Stimulated activated CD4-positive, alpha-beta T cell treated with anti-CD3 and anti-CD28 coated beads, TNF-alpha, amount 100 ng/mL, for 48 hours (primary cell): ENCODE data around the gene MAP2K2.

ENCODE experiments used
- DNase-seq, 3 donors: peaks; one replicate each; pipeline ENCODE4 v3.0.0-alpha.2; 2020; ENCODE audit warnings: low read depth in 3 of 3

Gene MAP2K2

DNA sequence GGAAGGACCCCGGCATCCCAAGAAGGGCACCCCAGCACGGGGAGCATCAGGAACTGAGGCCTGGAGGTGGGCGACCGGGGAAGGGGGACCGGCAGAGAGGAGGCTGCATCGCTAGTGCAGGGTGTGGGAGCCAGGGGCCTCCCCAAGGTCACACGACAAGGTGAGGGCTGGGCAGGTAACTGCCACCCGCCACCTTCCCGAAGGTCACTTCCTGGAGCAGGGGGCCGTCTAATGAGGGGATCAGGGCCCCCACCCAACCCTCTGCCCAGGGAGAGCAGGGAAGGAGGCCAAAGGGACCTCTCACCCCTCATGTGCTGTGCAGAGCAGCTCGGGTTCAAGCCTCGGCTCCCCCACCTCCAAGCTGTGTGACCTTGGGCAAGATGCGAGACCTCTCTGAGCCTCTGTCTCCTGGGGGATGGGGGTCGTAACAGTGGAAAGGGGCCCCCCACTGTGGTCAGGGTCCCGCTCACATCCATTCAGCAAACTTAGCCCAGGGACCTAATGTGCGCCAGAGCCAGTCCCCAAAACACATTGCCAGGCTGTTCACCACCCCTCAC is 63.2 kb downstream of the MAP2K2 start:
- no peak for DNase-seq

GRCh38 chr19:4059891-4060620 is 63.9 kb downstream of the MAP2K2 start:
- no peak for DNase-seq

DNA sequence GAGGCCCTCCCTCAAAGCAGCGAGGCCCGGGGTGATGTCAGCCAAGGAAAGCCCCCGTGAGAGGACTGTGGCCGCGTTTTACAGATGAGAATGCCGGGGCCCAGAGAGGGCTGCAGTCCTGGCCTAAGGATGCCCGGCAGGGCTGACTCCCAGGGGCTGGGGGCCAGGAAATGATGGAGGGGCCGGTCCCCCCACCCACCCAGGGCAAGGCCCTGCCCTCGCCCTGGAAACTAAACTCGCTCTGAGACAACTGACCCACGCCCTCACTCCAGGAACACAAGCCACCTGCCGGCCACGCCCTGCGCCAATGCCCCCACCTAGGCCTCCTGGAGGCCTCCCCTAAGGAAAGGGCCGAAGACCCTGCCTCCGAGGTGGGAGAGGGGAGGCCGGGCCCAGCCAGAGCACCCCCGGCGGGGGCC is 64.5 kb downstream of the MAP2K2 start:
- no peak for DNase-seq

DNA sequence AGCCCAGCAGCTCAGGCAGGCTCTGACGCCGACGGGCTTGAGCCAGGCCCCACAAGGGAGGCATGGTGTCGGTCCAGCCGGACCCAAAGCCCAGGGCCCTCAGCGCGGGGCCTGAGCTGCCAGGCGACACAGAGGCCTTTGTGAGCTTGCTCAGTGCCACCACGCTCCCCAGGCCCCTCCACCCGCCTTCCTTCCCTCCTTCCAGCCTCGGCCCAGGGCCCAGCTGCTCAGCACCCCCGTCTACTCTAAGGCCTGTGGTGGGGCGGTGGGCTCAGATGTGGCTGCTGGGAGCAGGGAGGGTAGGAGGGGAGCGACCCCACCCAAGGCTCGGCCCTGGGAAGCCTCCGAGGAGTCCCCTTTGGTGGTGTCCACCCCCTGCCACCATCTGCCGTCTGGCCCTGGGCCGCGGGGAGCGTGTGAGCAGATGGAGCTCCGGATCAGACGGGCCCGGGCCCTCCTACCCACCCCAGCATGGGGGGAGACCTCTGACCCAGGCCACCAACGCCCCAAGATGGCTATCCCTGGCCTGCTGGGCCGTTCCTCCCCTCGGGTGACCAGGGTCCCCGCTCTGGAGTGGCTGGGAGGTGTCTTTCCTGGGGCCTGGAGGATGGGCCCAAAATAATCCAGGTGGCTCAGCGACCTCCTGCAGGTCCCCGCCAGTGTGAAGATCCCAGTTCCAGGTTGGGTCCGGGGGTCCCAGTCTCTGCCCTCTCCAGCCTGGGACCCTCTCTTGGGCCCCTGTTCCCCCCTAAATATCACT is 65.0 kb downstream of the MAP2K2 start:
- DNase-seq: no peak

DNA sequence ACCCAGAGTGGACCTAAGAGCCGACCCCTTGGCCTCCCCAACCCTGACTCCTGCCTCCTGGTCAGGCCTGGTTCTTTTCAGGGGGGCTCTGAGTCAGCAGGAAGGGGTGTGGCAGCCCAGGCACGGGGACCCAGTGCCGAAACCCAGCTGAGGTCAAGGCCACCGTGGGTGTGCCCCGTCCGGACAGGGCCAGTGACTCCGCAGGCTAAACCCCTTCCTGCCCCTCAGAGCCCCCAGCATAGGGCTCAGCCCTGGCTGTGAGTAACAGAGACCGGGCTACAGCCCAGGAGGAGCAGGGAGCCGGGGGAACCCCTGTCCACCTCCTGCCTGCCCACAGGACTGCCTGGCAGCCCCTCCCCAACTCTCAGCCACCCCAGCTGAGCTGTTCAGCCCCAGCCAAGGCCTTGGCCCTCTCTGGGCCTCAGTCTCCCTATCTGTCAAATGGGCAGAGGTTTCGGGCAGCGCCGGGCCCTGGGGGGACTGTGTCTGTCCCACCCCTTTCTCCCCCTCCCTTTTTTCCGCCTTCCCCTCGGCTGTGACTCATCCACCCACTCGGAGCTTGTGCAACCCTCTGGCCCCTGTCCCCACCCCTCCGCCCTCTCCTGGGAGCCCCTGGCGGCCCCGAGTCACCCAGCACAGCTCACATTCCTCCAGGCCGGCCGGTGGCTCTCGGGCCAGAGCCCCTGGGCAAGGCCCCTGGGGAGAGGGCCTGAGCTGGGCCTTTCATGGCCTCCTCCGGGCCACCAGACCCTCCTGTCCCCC is 65.8 kb downstream of the MAP2K2 start:
- peak in 1 of 3 donors; percentile 68 for DNase-seq

GRCh38 chr19:4055209-4055552 is 68.7 kb downstream of the MAP2K2 start:
- no peak for DNase-seq

DNA sequence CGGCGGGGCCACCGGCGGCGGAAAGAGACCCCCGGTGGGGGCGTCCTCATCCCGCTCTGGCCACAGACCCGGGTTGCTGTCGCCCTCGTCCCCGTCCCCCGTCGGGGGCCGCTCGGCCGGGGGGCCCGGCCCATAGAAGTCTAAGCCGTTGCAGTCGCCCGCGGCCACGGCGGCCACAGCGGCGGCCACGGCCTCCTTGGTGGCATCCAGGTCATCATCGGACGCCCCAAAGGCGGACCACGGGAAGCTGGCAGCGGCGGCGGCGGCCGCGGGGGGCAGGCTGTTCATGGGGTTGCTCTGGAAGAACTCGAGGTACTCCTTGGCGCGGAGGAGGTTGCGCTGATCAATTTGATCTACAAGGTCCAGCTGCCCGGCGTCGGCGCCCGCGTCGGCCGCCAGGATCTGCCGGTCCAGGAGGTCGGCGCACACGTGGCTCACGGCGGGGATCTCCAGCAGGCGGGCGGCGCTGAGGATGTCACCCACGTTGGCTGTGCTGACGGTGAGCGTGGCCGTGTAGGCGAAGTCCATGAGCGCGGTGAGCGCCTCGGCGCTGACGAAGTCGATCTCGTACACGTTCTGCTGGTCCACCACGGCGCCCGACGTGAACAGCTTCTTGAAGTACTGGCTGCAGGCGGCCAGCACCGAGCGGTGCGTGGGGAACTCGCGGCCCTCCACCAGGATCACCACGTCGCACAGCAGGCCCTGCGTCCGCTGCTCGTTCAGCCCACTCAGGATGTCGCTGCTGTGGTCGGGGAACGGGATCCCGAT is 69.3 kb downstream of the MAP2K2 start:
- DNase-seq: no peak

GRCh38 chr19:4053423-4054324 is 70.2 kb downstream of the MAP2K2 start:
- no peak for DNase-seq

DNA sequence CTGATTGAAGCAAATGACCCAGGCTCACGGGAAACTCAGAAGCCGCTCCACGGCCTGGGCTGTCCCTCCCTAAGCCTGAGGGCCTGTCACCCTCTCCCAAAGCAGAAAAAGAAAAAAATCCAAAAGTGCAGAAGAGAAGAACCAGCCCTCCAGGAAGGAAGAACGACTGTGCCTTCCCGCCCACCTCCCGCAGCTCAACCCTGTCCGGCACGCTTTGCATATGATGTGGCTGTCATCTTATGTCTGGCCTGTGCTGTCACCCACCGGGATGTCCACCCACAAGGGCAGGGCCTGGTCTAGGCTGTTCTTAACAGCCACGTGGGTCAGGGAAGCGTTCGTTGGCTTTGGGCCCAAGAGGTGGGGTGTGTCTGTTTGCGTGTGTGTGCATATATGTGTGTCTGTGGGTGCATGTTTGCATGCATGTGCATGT is 70.9 kb downstream of the MAP2K2 start:
- DNase-seq: no peak

DNA sequence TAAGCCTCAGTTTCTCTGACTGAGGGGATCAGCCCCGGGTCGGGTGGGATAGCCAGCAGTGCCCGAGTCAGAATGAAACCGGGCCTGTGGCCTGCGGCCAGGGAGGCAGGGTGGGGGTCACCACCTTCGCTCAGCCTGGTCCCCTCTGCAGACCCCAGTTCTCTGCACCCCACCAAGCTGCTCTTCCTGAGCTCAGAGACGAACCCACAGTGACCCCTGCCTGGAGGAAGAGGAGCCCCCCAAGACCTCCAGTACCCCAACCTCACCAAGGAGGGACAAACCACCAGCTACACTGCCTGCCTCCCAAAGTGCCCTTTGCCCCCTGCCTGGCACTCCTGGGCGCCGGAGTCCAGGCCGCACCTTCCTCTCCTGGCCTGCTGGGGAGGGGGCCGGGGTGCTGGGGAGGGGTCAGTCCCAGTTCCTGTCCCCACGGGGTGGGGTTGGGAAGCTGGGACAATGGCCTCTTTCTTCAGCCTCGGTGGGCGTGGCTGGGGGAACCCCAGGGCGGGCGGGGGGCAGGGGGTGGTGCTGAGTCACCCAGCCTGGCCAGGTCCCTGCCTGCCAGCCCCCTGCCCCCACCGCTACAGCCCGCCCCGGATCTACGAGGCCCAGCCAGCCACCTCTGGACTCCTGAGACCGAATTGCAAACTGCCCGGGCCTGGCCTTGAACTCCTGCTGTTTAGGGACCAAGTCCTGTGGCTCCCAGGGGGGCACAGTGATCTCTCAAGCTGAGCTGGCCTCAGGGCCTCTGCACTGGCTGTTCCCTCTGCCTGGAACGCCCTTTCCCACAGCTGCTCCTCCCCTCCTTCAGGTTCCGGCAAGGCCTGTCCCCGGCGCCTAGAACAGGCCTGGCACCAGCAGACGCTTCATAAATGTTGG is 71.6 kb downstream of the MAP2K2 start:
- no peak for DNase-seq

GRCh38 chr19:4051175-4052101 is 72.5 kb downstream of the MAP2K2 start:
- DNase-seq: no peak

DNA sequence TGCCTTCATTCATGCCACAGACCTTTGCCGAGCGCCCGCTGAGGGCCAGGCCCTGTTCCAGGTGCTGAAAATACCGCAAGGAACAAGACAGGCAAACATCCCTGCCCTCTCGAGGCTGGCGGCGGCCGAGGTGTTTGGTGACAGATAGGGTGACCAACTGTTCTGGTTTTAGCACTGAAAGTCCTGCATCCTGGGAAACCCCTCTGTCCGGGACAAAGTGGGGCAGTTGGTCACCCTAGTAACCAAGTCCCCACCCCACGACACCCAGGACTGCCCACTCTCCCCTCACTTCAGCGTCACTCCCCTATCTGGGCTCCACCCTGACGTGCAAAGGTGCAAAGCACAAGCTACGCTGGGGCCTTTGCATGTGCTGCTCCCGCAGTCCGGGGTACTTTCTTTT is 74.5 kb downstream of the MAP2K2 start:
- no peak for DNase-seq

- no peak for DNase-seq
Observed at GRCh38 chr19:4046946-4047683, 76.8 kb downstream of the MAP2K2 start.

DNA sequence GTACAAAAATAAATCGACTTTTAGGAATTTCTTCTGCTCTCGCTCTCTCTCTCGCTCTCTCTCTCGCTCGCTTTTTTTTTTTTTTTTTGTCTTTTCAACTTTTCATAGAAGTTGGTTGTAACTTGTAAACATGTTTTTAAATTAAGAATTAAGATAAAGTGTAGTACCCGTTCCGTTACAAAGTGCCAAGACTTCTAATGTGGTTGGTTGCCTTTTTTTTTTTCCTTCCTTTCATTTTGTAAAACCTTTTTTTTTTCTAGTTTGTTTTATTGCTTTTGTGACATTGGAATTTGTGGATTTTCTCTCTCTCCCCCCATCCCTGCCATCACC is 77.6 kb downstream of the MAP2K2 start:
- DNase-seq: no peak

DNA sequence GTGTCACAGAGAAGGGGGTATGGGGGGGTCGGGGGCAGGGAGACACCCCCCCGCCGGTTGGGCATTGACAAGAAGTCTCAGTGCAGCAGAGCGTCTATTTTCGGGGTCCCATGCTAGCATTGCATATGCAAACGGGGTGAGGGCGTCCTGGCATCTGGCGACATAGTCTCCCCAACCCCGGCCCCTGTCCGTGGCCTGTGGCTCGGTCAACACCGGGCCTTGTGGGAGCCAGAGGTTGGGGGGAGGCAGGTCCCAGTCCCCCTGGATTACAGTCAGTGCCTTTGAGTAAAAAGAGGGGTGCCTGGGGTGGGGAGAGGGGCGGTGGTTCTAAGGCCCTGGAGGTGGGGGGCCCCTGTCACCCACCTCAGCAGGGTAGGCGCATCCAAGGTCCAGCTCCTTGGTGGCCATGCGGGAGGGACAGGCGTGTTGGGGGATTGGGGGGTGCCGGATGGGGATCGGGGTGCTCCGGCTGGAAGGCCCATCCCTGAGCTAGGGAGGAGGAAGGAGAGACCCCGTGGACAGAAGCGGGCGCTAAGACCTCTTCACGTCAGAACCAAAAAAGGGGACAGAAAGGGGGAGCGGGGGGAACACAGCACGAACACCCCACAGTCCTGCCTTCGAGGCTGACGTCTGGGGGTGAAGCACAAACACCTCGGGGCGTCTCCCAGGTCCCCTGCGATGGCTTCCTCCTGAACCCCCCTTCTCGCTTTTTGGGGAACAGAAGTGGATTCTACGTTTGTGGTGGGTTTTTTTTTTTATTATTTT is 78.1 kb downstream of the MAP2K2 start:
- no peak for DNase-seq

DNA sequence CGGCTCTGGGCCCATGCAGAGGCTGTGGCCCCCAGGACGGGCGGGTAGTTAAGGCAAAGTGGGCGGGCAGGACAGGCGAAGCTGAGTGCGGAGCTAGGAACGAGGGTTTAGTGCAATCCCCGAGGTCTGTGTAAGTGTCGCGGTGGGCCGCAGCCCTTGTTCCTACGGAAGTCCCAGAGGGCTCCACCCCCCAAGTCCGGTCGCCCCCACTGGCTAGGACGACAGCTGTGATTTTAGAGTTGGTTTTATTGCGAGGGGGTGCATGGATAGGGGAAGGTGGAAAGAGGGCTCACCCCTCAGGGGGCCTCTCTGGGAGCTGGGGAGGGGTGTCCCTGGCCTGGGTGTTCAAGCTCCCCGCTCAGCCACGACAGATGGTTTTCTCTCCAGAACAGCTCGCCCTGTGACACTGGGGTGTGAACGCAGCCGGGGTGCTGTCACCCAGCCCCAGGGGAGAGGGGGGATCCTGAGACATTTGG is 78.9 kb downstream of the MAP2K2 start:
- DNase-seq: no peak
